IPS-15b (cell line): ENCODE data around the gene DNAI7.

Source experiments
- H3K27me3 ChIP-seq: one replicate; pipeline ENCODE4 v1.6.1; 2013; ENCODE audit warnings: low read length; ENCODE audit not compliant: control insufficient read depth, insufficient read depth
- H3K36me3 ChIP-seq: one replicate; pipeline ENCODE4 v1.6.1; 2013; ENCODE audit warnings: low read length; ENCODE audit not compliant: control insufficient read depth, insufficient read depth
- H3K4me1 ChIP-seq: one replicate; pipeline ENCODE4 v1.6.1; 2013; ENCODE audit warnings: mild to moderate bottlenecking, low read length; ENCODE audit not compliant: control insufficient read depth, insufficient read depth
- H3K4me3 ChIP-seq: one replicate; pipeline ENCODE4 v1.5.1; 2013; ENCODE audit warnings: low read depth, low read length
- H3K9ac ChIP-seq: one replicate; pipeline ENCODE4 v1.6.1; 2013; ENCODE audit warnings: low read depth, mild to moderate bottlenecking, low read length
- H3K9me3 ChIP-seq: one replicate; pipeline ENCODE4 v1.6.1; 2013; ENCODE audit warnings: mild to moderate bottlenecking, low read length; ENCODE audit not compliant: control insufficient read depth, insufficient read depth

DNAI7 gene

GRCh38 chr12:25089738-25090137 is 105.2 kb downstream of the DNAI7 start:
- H3K27me3 ChIP-seq = no peaks in the 10 kb centered on the region
- H3K9ac ChIP-seq = no peak overlapping the region
- no peak overlapping the region for H3K4me3 ChIP-seq
- no peaks in the 10 kb centered on the region for H3K4me1 ChIP-seq
- no peaks in the 10 kb centered on the region for H3K9me3 ChIP-seq
- H3K36me3 ChIP-seq = no peaks in the 10 kb centered on the region

DNA sequence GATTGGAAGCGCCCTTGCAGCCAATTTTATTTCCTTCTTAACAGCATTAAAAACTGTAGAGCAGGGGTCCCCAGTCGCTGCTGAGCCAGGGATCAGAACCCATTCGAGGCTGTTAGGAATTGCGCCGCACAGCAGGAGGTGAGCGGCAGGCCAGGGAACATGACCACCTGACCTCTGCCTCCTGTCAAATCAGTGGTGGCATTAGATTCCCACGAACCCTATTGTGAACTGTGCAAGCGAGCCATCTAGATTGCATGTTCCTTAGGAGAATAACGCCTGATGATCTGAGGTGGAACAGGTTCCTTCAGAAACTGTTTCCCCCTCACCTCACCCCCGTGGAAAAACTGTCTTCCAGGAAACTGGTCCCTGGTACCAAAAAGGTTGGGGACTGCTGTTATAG is 107.4 kb downstream of the DNAI7 start:
- H3K9me3 ChIP-seq = no peaks in the 10 kb centered on the region
- no peaks in the 10 kb centered on the region for H3K4me1 ChIP-seq
- H3K27me3 ChIP-seq = no peaks in the 10 kb centered on the region
- H3K4me3 ChIP-seq = no peak overlapping the region
- H3K9ac ChIP-seq = no peak overlapping the region
- H3K36me3 ChIP-seq = no peaks in the 10 kb centered on the region

GRCh38 chr12:25084816-25085215 is 110.1 kb downstream of the DNAI7 start:
- no peaks in the 10 kb centered on the region for H3K27me3 ChIP-seq
- H3K9ac ChIP-seq = no peak overlapping the region
- no peaks in the 10 kb centered on the region for H3K4me1 ChIP-seq
- no peaks in the 10 kb centered on the region for H3K36me3 ChIP-seq
- H3K4me3 ChIP-seq = no peak overlapping the region
- H3K9me3 ChIP-seq = no peaks in the 10 kb centered on the region

DNA sequence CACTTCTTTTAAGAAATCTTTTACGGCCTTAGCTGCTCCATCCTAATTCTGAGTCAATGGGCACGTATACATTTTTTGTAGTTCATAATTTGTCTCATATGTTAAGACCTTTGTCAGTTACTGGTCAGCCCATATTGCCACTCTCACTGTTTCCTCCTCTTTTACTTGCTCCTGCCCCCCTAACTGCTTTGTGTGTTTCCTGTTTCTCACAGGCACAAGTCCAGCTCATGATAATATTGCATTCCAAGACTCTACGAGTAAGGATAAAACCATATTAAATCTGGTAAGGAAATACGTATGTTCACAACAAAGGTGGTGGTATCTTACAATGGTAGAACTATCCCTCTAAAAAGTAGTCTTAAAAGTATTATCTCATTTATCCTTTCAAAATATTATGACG is 111.7 kb downstream of the DNAI7 start:
- Histone ChIP-seq H3K36me3 (no peaks in the 10 kb centered on the region), H3K9ac (no peak overlapping the region), H3K27me3 (no peaks in the 10 kb centered on the region), H3K4me3 (no peak overlapping the region), H3K4me1 (no peaks in the 10 kb centered on the region), H3K9me3 (no peaks in the 10 kb centered on the region)

DNA sequence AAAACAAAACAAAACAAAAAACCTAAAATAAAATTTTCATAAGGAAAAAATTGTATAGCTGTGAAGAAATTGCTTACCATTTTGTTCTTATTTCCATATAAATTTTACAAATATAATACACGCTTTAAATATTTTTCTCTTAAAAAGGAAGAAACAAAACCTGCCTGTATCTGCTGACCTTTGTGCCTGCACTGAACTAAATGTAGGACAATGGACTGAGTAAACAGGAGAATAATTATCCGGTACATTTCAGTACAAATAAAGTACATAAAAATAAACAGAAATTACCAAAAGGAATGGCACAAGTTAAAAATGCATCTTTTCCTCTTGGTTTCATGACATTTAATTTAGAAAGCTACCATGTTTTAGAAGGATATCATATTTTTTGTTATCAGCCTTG is 112.3 kb downstream of the DNAI7 start:
- no peak overlapping the region for H3K9ac ChIP-seq
- H3K4me1 ChIP-seq = no peaks in the 10 kb centered on the region
- no peaks in the 10 kb centered on the region for H3K9me3 ChIP-seq
- no peaks in the 10 kb centered on the region for H3K27me3 ChIP-seq
- no peaks in the 10 kb centered on the region for H3K36me3 ChIP-seq
- H3K4me3 ChIP-seq = no peak overlapping the region

- H3K4me1 ChIP-seq = no peaks in the 10 kb centered on the region
- H3K9ac ChIP-seq = no peak overlapping the region
- H3K36me3 ChIP-seq = no peaks in the 10 kb centered on the region
- no peaks in the 10 kb centered on the region for H3K9me3 ChIP-seq
- no peaks in the 10 kb centered on the region for H3K27me3 ChIP-seq
- H3K4me3 ChIP-seq = no peak overlapping the region
These were observed 115.6 kb downstream of the DNAI7 start for GRCh38 chr12:25079393-25079792.

DNA sequence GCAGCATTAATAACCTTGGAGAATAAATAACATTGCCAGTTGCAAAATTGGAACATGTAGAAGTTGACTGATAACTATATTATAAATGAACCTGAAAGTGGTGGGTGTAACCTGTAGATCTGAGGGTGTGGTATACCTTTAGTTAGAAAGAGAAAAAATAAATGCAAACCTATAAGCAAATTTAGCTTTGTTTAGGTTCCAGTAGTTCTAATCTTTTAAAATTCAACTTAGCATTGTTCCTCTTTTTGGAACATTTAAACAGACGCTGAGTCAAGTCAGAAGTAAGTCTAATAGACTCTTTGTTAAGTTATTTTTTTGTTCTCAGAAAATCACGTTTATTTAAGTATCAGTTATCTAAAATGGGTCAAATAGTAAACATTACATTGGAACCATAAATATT is 120.0 kb downstream of the DNAI7 start:
- Histone ChIP-seq H3K9me3 (no peaks in the 10 kb centered on the region), H3K27me3 (no peaks in the 10 kb centered on the region), H3K36me3 (no peaks in the 10 kb centered on the region), H3K4me1 (no peaks in the 10 kb centered on the region), H3K4me3 (no peak overlapping the region), H3K9ac (no peak overlapping the region)

- no peak overlapping the region for H3K4me3 ChIP-seq
- no peak overlapping the region for H3K9ac ChIP-seq
- H3K9me3 ChIP-seq = no peaks in the 10 kb centered on the region
- H3K36me3 ChIP-seq = no peaks in the 10 kb centered on the region
- no peaks in the 10 kb centered on the region for H3K4me1 ChIP-seq
- H3K27me3 ChIP-seq = no peaks in the 10 kb centered on the region
These were observed 120.8 kb downstream of the DNAI7 start for GRCh38 chr12:25074113-25074512.

GRCh38 chr12:25072906-25073650 is 121.9 kb downstream of the DNAI7 start:
- H3K4me1 ChIP-seq = no peaks in the 10 kb centered on the region
- H3K9ac ChIP-seq = no peak overlapping the region
- no peaks in the 10 kb centered on the region for H3K27me3 ChIP-seq
- no peak overlapping the region for H3K4me3 ChIP-seq
- H3K36me3 ChIP-seq = no peaks in the 10 kb centered on the region
- H3K9me3 ChIP-seq = no peaks in the 10 kb centered on the region

GRCh38 chr12:25071366-25071765 is 123.6 kb downstream of the DNAI7 start:
- Histone ChIP-seq H3K4me3 (no peak overlapping the region), H3K9ac (no peak overlapping the region), H3K9me3 (no peaks in the 10 kb centered on the region), H3K4me1 (no peaks in the 10 kb centered on the region), H3K36me3 (no peaks in the 10 kb centered on the region), H3K27me3 (no peaks in the 10 kb centered on the region)

GRCh38 chr12:25069224-25069623 is 125.7 kb downstream of the DNAI7 start:
- Histone ChIP-seq H3K4me1 (peaks cover 3% of the 10 kb centered on the region), H3K36me3 (no peaks in the 10 kb centered on the region), H3K9ac (no peak overlapping the region)

GRCh38 chr12:25065035-25065434 is 129.9 kb downstream of the DNAI7 start:
- Histone ChIP-seq H3K9ac (no peak overlapping the region), H3K9me3 (no peaks in the 10 kb centered on the region), H3K27me3 (no peaks in the 10 kb centered on the region), H3K36me3 (no peaks in the 10 kb centered on the region), H3K4me1 (peaks cover 7% of the 10 kb centered on the region), H3K4me3 (no peak overlapping the region)

More at GRCh38 chr12:25069224-25069623, 125.7 kb downstream of the DNAI7 start:
- Histone ChIP-seq H3K27me3 (no peaks in the 10 kb centered on the region), H3K9me3 (no peaks in the 10 kb centered on the region), H3K4me3 (no peak overlapping the region)
